ENCODE results near the gene RFX5. TPM values are rescaled to one million over a fixed set of nuclear protein-coding genes. Genes with fewer than 3 reads are reported as not detected.
"Not testable (repeated sequence)": the region's sequence is repeated elsewhere in the genome, so short reads cannot be mapped to it uniquely, and the experiment has no call there.

Gene RFX5
- total and polyA plus RNA-seq, 4 donors, result 14.3 to 51.6 (median 32.1) TPM

GRCh38 chr1:151367658-151368392 lies 20.8 kb upstream of the RFX5 start:
- no peaks in the 10 kb centered on the region for H3K9me3 ChIP-seq (ENCODE audit: control insufficient read depth, low read length)
- no peak overlapping the region for H3K27ac ChIP-seq (ENCODE audit: low read depth in 1 of 2, low read length in 2 of 2)
- no peaks in the 10 kb centered on the region for H3K4me1 ChIP-seq (ENCODE audit: control insufficient read depth in 1 of 2, insufficient read depth in 2 of 2, low read length in 2 of 2)
- DNase-seq, result no peak
- WGBS, 2 donors, result 81% methylated on average over 8 of the region's 8 CpGs
- no peaks in the 10 kb centered on the region for H3K36me3 ChIP-seq (ENCODE audit: control insufficient read depth in 1 of 2, insufficient read depth in 2 of 2, low read length in 1 of 2)
- no peak overlapping the region for H3K4me3 ChIP-seq (ENCODE audit: low read length in 2 of 2)
- ATAC-seq (ENCODE audit: low FRiP score), result no peak
- intact Hi-C loops (cut with DNase I), result no loop called here
- H3K27me3 ChIP-seq (ENCODE audit: control insufficient read depth in 1 of 2, insufficient read depth in 2 of 2, low read length in 1 of 2), result no peaks in the 10 kb centered on the region

DNA sequence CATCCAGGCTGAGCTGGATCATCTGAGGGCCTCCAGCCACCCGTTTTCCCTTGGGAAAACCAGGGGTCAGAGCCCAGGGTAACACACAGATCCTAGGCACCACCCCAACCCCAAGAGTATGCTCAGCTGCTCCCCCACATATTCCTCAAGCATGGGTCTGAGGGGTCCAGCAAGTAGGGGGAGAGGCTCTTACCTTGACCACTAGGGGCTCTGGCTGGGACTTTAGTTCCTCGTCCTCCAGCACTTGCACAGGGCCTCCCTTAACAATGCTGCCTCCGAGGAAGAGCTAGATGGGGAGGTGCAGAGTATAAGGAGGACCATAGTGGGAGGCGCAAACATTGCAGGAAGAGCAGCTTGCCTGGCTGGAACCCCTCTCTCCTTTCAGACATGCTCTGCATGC lies 17.9 kb upstream of the RFX5 start:
- Histone ChIP-seq H3K27me3 (ENCODE audit: control insufficient read depth in 1 of 2, insufficient read depth in 2 of 2, low read length in 1 of 2) (no peaks in the 10 kb centered on the region), H3K36me3 (ENCODE audit: control insufficient read depth in 1 of 2, insufficient read depth in 2 of 2, low read length in 1 of 2) (no peaks in the 10 kb centered on the region), H3K4me1 (ENCODE audit: control insufficient read depth in 1 of 2, insufficient read depth in 2 of 2, low read length in 2 of 2) (no peaks in the 10 kb centered on the region), H3K27ac (ENCODE audit: low read depth in 1 of 2, low read length in 2 of 2) (no peak overlapping the region), H3K9me3 (ENCODE audit: control insufficient read depth, low read length) (no peaks in the 10 kb centered on the region), H3K4me3 (ENCODE audit: low read length in 2 of 2) (no peak overlapping the region)
- 83 to 88% methylated on average over 4 of the region's 4 CpGs for WGBS, 2 donors
- ATAC-seq (ENCODE audit: low FRiP score), result no peak
- intact Hi-C loops (cut with DNase I), result no loop called here
- DNase-seq, result peak in 1 of 2 donors; percentile 19

DNA sequence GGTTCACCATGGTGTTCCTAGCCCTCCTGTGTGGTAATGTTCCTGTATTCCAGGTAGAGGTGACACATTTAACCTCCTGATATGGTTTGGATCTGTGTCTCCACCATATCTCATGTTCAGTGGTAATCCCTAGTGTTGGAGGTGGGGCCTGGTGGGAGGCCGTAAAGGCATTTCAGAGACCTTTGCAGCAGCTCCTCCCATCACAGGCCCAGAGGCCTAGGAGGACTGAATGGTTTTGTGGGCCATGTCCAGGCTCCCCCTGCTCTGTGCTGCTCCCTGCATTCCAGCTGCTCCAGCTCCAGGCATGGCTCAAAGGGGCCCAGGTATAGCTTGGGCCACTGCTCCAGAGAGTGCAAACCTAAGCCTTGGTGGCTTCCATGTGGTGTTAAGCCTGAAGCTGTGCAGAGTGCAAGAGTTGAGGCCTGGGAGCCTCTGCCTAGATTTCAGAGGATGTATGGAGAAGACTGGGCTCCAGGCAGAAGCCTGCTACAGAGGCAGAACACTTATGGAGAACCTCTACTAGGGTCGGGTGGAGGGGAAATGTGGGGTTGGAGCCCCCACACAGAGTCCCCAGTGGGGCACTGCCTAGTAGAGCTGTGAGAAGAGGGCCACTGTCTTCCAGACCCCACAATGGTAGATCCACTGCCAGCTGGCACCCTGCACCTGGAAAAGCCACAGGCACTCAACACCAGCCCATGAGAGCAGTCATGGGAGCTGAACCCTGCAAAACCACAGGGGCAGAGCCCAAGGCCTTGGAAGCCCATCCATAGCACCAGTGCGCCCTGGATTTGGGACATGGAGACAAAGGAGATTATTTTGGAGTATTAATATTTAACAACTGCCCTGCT lies 15.5 kb upstream of the RFX5 start:
- H3K36me3 ChIP-seq (ENCODE audit: control insufficient read depth in 1 of 2, insufficient read depth in 2 of 2, low read length in 1 of 2), result no peaks in the 10 kb centered on the region
- WGBS, 2 donors, result 96 to 98% methylated on average over 3 of the region's 3 CpGs
- no peaks in the 10 kb centered on the region for H3K9me3 ChIP-seq (ENCODE audit: control insufficient read depth, low read length)
- H3K27ac ChIP-seq (ENCODE audit: low read depth in 1 of 2, low read length in 2 of 2), result no peak overlapping the region
- no peak overlapping the region for H3K4me3 ChIP-seq (ENCODE audit: low read length in 2 of 2)
- no peaks in the 10 kb centered on the region for H3K27me3 ChIP-seq (ENCODE audit: control insufficient read depth in 1 of 2, insufficient read depth in 2 of 2, low read length in 1 of 2)
- intact Hi-C loops (cut with DNase I), result no loop called here
- peak in 1 of 2 donors; percentile 58 for DNase-seq
- H3K4me1 ChIP-seq (ENCODE audit: control insufficient read depth in 1 of 2, insufficient read depth in 2 of 2, low read length in 2 of 2), result no peaks in the 10 kb centered on the region
- no peak for ATAC-seq (ENCODE audit: low FRiP score)

- H3K9me3 ChIP-seq (ENCODE audit: control insufficient read depth, low read length), result no peaks in the 10 kb centered on the region
- ATAC-seq (ENCODE audit: low FRiP score), result no peak
- H3K27me3 ChIP-seq (ENCODE audit: control insufficient read depth in 1 of 2, insufficient read depth in 2 of 2, low read length in 1 of 2), result no peaks in the 10 kb centered on the region
- DNase-seq, result no peak
- intact Hi-C loops (cut with DNase I), result no loop called here
- H3K36me3 ChIP-seq (ENCODE audit: control insufficient read depth in 1 of 2, insufficient read depth in 2 of 2, low read length in 1 of 2), result no peaks in the 10 kb centered on the region
- H3K4me1 ChIP-seq (ENCODE audit: control insufficient read depth in 1 of 2, insufficient read depth in 2 of 2, low read length in 2 of 2), result no peaks in the 10 kb centered on the region
- H3K27ac ChIP-seq (ENCODE audit: low read depth in 1 of 2, low read length in 2 of 2), result no peak overlapping the region
- H3K4me3 ChIP-seq (ENCODE audit: low read length in 2 of 2), result no peak overlapping the region
Observed at GRCh38 chr1:151361883-151362282, 14.8 kb upstream of the RFX5 start.

DNA sequence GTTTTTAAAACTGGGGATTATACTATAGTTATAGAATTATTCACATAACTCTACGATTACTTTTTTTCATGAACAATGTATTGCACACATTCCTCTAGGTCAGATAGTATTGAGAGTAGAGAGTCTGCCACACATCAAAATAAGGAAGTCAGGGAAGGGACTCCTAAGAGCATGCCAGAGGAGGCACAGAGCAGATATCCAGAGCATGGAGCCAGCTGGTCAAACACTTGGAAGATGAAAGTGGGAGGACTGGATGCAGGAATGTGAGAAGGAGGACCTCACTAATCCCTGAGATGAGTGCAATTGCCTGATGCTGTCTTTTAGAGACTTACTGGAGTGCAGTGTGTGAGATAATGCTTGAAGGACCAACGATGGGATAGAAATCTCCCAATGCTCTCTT lies 9.6 kb upstream of the RFX5 start:
- intact Hi-C loops (cut with DNase I), result no loop called here
- Histone ChIP-seq H3K4me1 (ENCODE audit: control insufficient read depth in 1 of 2, insufficient read depth in 2 of 2, low read length in 2 of 2) (no peaks in the 10 kb centered on the region), H3K9me3 (ENCODE audit: control insufficient read depth, low read length) (no peaks in the 10 kb centered on the region), H3K27me3 (ENCODE audit: control insufficient read depth in 1 of 2, insufficient read depth in 2 of 2, low read length in 1 of 2) (no peaks in the 10 kb centered on the region), H3K27ac (ENCODE audit: low read depth in 1 of 2, low read length in 2 of 2) (no peak overlapping the region), H3K36me3 (ENCODE audit: control insufficient read depth in 1 of 2, insufficient read depth in 2 of 2, low read length in 1 of 2) (no peaks in the 10 kb centered on the region), H3K4me3 (ENCODE audit: low read length in 2 of 2) (no peak overlapping the region)
- WGBS, 2 donors, result 50 to 55% methylated on average over 2 of the region's 2 CpGs
- no peak for ATAC-seq (ENCODE audit: low FRiP score)
- no peak for DNase-seq

- H3K4me3 ChIP-seq (ENCODE audit: low read length in 2 of 2), result no peak overlapping the region
Observed at GRCh38 chr1:151352021-151352718, 5.1 kb upstream of the RFX5 start.

DNA sequence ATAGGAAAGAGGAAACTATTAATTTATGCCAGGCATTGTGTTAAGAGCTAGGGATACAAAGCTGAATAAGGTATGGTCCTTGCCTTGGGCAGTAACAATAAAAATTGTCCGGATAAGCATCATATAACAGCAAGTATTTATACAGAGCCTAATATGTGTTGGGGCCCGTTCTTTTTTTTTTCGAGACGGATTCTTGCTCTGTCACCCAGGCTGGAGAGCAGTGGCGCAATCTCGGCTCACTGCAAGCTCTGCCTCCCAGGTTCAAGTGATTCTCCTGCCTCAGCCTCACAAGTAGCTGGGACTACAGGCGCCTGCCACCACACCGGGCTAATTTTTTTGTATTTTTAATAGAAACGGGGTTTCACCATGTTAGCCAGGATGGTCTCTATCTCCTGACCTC lies 3.3 kb upstream of the RFX5 start:
- H3K27me3 ChIP-seq (ENCODE audit: control insufficient read depth in 1 of 2, insufficient read depth in 2 of 2, low read length in 1 of 2); H3K27ac ChIP-seq (ENCODE audit: low read depth in 1 of 2, low read length in 2 of 2); H3K4me3 ChIP-seq (ENCODE audit: low read length in 2 of 2); DNase-seq; H3K4me1 ChIP-seq (ENCODE audit: control insufficient read depth in 1 of 2, insufficient read depth in 2 of 2, low read length in 2 of 2); H3K9me3 ChIP-seq (ENCODE audit: control insufficient read depth, low read length); ATAC-seq (ENCODE audit: low FRiP score); intact Hi-C loops (cut with DNase I); H3K36me3 ChIP-seq (ENCODE audit: control insufficient read depth in 1 of 2, insufficient read depth in 2 of 2, low read length in 1 of 2): not testable (repeated sequence)
- 95 to 96% methylated on average over 9 of the region's 9 CpGs for WGBS, 2 donors

More at GRCh38 chr1:151352021-151352718, 5.1 kb upstream of the RFX5 start:
- no peak overlapping the region for H3K27ac ChIP-seq (ENCODE audit: low read depth in 1 of 2, low read length in 2 of 2)
- 86 to 87% methylated on average over 6 of the region's 6 CpGs for WGBS, 2 donors
- DNase-seq, result peak in 1 of 2 donors; percentile 8
- H3K9me3 ChIP-seq (ENCODE audit: control insufficient read depth, low read length), result no peaks in the 10 kb centered on the region
- H3K36me3 ChIP-seq (ENCODE audit: control insufficient read depth in 1 of 2, insufficient read depth in 2 of 2, low read length in 1 of 2), result no peaks in the 10 kb centered on the region
- no peaks in the 10 kb centered on the region for H3K27me3 ChIP-seq (ENCODE audit: control insufficient read depth in 1 of 2, insufficient read depth in 2 of 2, low read length in 1 of 2)
- no peak for ATAC-seq (ENCODE audit: low FRiP score)
- intact Hi-C loops (cut with DNase I), result no loop called here
- no peaks in the 10 kb centered on the region for H3K4me1 ChIP-seq (ENCODE audit: control insufficient read depth in 1 of 2, insufficient read depth in 2 of 2, low read length in 2 of 2)

DNA sequence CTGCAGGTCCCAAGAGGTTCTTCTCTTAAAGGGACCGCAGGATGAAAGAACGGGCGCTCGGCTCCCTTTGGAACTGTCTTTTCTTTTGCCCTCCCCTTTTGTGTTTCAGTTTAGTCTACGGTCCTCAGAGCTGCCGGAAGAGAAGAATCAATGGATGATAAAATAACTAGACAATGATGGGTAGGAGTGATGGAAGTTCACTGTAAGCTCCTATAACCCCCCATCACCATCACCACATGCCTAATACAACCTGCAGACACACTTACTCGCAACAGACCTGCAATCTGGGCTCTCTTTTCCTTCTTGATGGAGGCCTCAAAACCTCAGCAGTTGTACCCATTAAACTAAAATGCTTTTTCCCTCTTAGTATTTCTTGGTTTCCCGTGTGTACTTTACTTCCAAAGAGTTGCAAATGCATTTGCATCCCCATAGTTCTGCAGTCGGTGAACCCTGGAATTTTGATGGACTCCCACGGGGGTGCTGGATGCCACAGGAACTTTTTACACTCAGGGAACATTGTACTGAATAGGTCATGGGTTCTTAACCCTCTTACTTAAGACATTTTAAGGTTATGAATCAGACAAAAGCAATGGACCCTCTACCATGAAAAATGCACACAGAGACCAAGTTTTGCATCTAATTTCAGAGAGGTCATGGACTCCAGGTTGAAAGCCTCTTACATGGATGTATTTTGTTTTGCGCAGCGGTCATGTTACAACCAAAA lies 633 bp upstream of the RFX5 start:
- Histone ChIP-seq H3K27me3 (ENCODE audit: control insufficient read depth in 1 of 2, insufficient read depth in 2 of 2, low read length in 1 of 2) (no peaks in the 10 kb centered on the region), H3K4me3 (ENCODE audit: low read length in 2 of 2) (no peak overlapping the region), H3K27ac (ENCODE audit: low read depth in 1 of 2, low read length in 2 of 2) (peak overlapping the region in 1 of 2 donors; percentile 36), H3K36me3 (ENCODE audit: control insufficient read depth in 1 of 2, insufficient read depth in 2 of 2, low read length in 1 of 2) (no peaks in the 10 kb centered on the region), H3K4me1 (ENCODE audit: control insufficient read depth in 1 of 2, insufficient read depth in 2 of 2, low read length in 2 of 2) (peaks cover 0 to 3% of the 10 kb centered on the region in 2 donors), H3K9me3 (ENCODE audit: control insufficient read depth, low read length) (no peaks in the 10 kb centered on the region)
- ATAC-seq (ENCODE audit: low FRiP score) (no peak), DNase-seq (no peak)
- intact Hi-C loops (cut with DNase I), result loop anchor here (2.0 to 10.0 kb wide), 3 partner anchors 50 to 153 kb away; partner anchors contain the start of genes PSMB4 (in 2 of the 2), PIP5K1A (in 1 of the 2) and VPS72 (in 1 of the 2)
- 23 to 24% methylated on average over 12 of the region's 12 CpGs for WGBS, 2 donors
